ENCODE measurements around the gene PRB3. TPM values are rescaled to one million over a fixed set of nuclear protein-coding genes. Genes with fewer than 3 reads are reported as not detected.

Gene PRB3
- total and polyA plus RNA-seq, 2 of the 8 experiments (the other 6 are each of a cell fraction or from before 2014, with no cell fraction given), result 0.09 to 0.67 TPM

GRCh38 chr12:11246489-11246888 is 23.0 kb downstream of the PRB3 start:
- no peak overlapping the region for H2BK20ac ChIP-seq (ENCODE audit: low read length)
- H3K4me3 ChIP-seq (ENCODE audit: extremely low read depth in 1 of 4, insufficient read depth in 2 of 4, low read depth in 3 of 4, low read length in 4 of 4), result no peak overlapping the region
- H3K56ac ChIP-seq (replicated peaks; ENCODE audit: insufficient read length, low read depth, low read length), result no peak overlapping the region
- H2BK12ac ChIP-seq (ENCODE audit: low read depth, low read length), result no peak overlapping the region
- H4K5ac ChIP-seq (ENCODE audit: insufficient read length, low read depth, low read length), result no peak overlapping the region
- WGBS, 2 experiments (ENCODE audit: extremely low coverage in 1 of 2, insufficient coverage in 1 of 2, insufficient read length in 1 of 2, insufficient replicate concordance in 2 of 2, low coverage in 1 of 2, low lambda C conversion rate in 2 of 2, missing lambda C conversion rate in 1 of 2), result 91% methylated on average over 1 of the region's 1 CpG; no CpG with 5 or more reads in 1 of the 2 experiments
- no peaks in the 10 kb centered on the region for H3K9me3 ChIP-seq (ENCODE audit: insufficient read depth in 2 of 2, low read depth in 1 of 2, low read length in 1 of 2)
- H3K4ac ChIP-seq (replicated peaks; ENCODE audit: insufficient read length, low read depth, low read length), result no peak overlapping the region
- H3K79me1 ChIP-seq (ENCODE audit: low read depth, low read length), result no peaks in the 10 kb centered on the region
- no peaks in the 10 kb centered on the region for H3K4me1 ChIP-seq (replicated peaks in 1 of 4; ENCODE audit: control insufficient read depth in 3 of 4, insufficient read depth in 4 of 4, low read length in 3 of 4)
- no peak overlapping the region for H2AK5ac ChIP-seq (ENCODE audit: low read depth, low read length)
- H2BK5ac ChIP-seq (ENCODE audit: low read depth, low read length), result no peak overlapping the region
- POLR2A ChIA-PET (ENCODE audit: partially characterized antibody), result no interaction called here
- no peak overlapping the region for H3K4me2 ChIP-seq (ENCODE audit: insufficient read depth in 1 of 2, low read depth in 2 of 2, low read length in 2 of 2)
- FAIRE-seq (no peak), DNase-seq (ENCODE audit: low read depth in 1 of 2, low spot score in 2 of 2) (no peak)
- no peak overlapping the region for H3K18ac ChIP-seq (ENCODE audit: extremely low read depth, low read length)
- H3K27me3 ChIP-seq (replicated peaks in 1 of 4; ENCODE audit: control insufficient read depth in 3 of 4, extremely low read depth in 1 of 4, insufficient read depth in 3 of 4, low read length in 3 of 4), result no peaks in the 10 kb centered on the region
- H4K91ac ChIP-seq (replicated peaks; ENCODE audit: insufficient read length, low read length), result no peak overlapping the region
- no peaks in the 10 kb centered on the region for H4K20me1 ChIP-seq (replicated peaks in 1 of 2; ENCODE audit: control insufficient read depth in 1 of 2, insufficient read depth in 2 of 2, low read length in 2 of 2)
- no peaks in the 10 kb centered on the region for H3K79me2 ChIP-seq (ENCODE audit: control insufficient read depth in 1 of 2, insufficient read depth in 2 of 2, low read length in 2 of 2)
- CTCF ChIA-PET (ENCODE audit: partially characterized antibody), result interaction anchor here (3.0 kb wide), 1 partner anchor 239 kb away, joined by 12 read pairs; no protein-coding TSS in a partner anchor
- no peak overlapping the region for H2AFZ ChIP-seq (ENCODE audit: low read length)
- H4K8ac ChIP-seq (ENCODE audit: extremely low read depth, insufficient read depth, low read length), result no peak overlapping the region
- no peak overlapping the region for H2BK15ac ChIP-seq (ENCODE audit: low read length)
- H3K23me2 ChIP-seq (ENCODE audit: low read depth, low read length), result no peaks in the 10 kb centered on the region
- TF ChIP-seq RBBP5 (IDR thresholded peaks at IDR 0.05; ENCODE audit: borderline replicate concordance, low read depth, low read length), result no peak
- TF ChIP-seq CEBPB (IDR thresholded peaks at IDR 0.05; ENCODE audit: low read depth, low read length), result no peak
- no peak for TF ChIP-seq EP300 (IDR thresholded peaks at IDR 0.05; ENCODE audit: borderline replicate concordance in 1 of 2, low read depth in 2 of 2, low read length in 2 of 2)
- TF ChIP-seq SP2 (IDR thresholded peaks at IDR 0.05; ENCODE audit: low read length), result no peak
- TF ChIP-seq SP4 (IDR thresholded peaks at IDR 0.05; ENCODE audit: low read length), result no peak
- no peak for TF ChIP-seq GABPA (IDR thresholded peaks at IDR 0.05; ENCODE audit: borderline replicate concordance, insufficient read depth, low read length)
- no peak for TF ChIP-seq JUND (IDR thresholded peaks at IDR 0.05; ENCODE audit: low read length)
- TF ChIP-seq EGR1 (IDR thresholded peaks at IDR 0.05; ENCODE audit: borderline replicate concordance, low read depth, low read length), result no peak
- TF ChIP-seq GTF2F1 (IDR thresholded peaks at IDR 0.05; ENCODE audit: borderline replicate concordance, low read depth, low read length), result no peak
- no peak for TF ChIP-seq RFX5 (IDR thresholded peaks at IDR 0.05; ENCODE audit: borderline replicate concordance, low read depth, low read length)
- no peak for TF ChIP-seq CTBP2 (IDR thresholded peaks at IDR 0.05; ENCODE audit: borderline replicate concordance, insufficient read depth, insufficient read length, low read length)
- TF ChIP-seq SIRT6 (IDR thresholded peaks at IDR 0.05; ENCODE audit: low read length), result no peak
- no peak for TF ChIP-seq POU5F1 (IDR thresholded peaks at IDR 0.05; ENCODE audit: low read depth, low read length)
- no peak for TF ChIP-seq MAX (IDR thresholded peaks at IDR 0.05)
- TF ChIP-seq CREB1 (IDR thresholded peaks at IDR 0.05), result no peak
- no peak for TF ChIP-seq MAFK (IDR thresholded peaks at IDR 0.05; ENCODE audit: low read depth, low read length)
- H3K27ac ChIP-seq (ENCODE audit: low read depth, low read length), result no peak overlapping the region
- no peak overlapping the region for H2BK120ac ChIP-seq (replicated peaks; ENCODE audit: low read depth, low read length)
- no peak overlapping the region for H3K14ac ChIP-seq (ENCODE audit: insufficient read length)
- H3K23ac ChIP-seq (ENCODE audit: insufficient read length), result no peak overlapping the region
- no peaks in the 10 kb centered on the region for H3K36me3 ChIP-seq (ENCODE audit: control insufficient read depth in 2 of 4, insufficient read depth in 4 of 4, low read length in 3 of 4)
- no peak overlapping the region for H3K9ac ChIP-seq (replicated peaks in 1 of 4; ENCODE audit: extremely low read depth in 1 of 4, low read depth in 3 of 4, low read length in 3 of 4)
